Panc1 (cell line): Measurements from ENCODE around the gene USP15. TPM values are rescaled to one million over a fixed set of nuclear protein-coding genes. Genes with fewer than 3 reads are reported as not detected.

Experiments
- ATAC-seq: fragments of 200-7000 bp; cut with Tn5 transposase; 2 replicates; pipeline ENCODE4 v1.9.1; 2020; ENCODE audit warnings: mild to moderate bottlenecking, moderate library complexity
- BruUV-seq: library from RNA; stranded (reverse); fragments of 400-500 nt; replicated peaks from 2 replicates; lab custom pipeline; 2021; lab: Mats Ljungman, UMichigan
- CTCF ChIA-PET: fragments of 300-600 bp; sonication (Branson Sonifier 250); formaldehyde crosslinking; loops from one replicate; lab custom pipeline; 2022; ENCODE audit warnings: antibody characterized with exemption; lab: Charles Lee
- POLR2A ChIA-PET: fragments of 300-600 bp; sonication (Branson Sonifier 250); formaldehyde crosslinking; loops from one replicate; lab custom pipeline; 2022; ENCODE audit warnings: antibody characterized with exemption; lab: Charles Lee
- DNase-seq: peaks from one replicate; pipeline ENCODE4 v3.0.0-alpha.2; 2010; ENCODE audit warnings: low read depth, low spot score
- H3K27ac ChIP-seq: 2 replicates; pipeline ENCODE4 v1.5.1; 2011; ENCODE audit warnings: mild to moderate bottlenecking, low read length, inconsistent platforms
- H3K27me3 ChIP-seq: fragments of 200-500 bp; sonication (Bioruptor generic); 2 replicates; pipeline ENCODE4 v1.6.0; 2014; ENCODE audit warnings: low read length, inconsistent platforms; ENCODE audit not compliant: control insufficient read depth, insufficient read depth
- H3K36me3 ChIP-seq: fragments of 200-500 bp; sonication (Bioruptor generic); 2 replicates; pipeline ENCODE4 v1.5.1; 2014; ENCODE audit warnings: inconsistent platforms, mild to moderate bottlenecking, low read length, moderate library complexity; ENCODE audit not compliant: control insufficient read depth, insufficient read depth
- H3K4me1 ChIP-seq: 2 replicates; pipeline ENCODE4 v1.5.1; 2011; ENCODE audit warnings: inconsistent platforms, mild to moderate bottlenecking, low read length, moderate library complexity; ENCODE audit not compliant: control insufficient read depth, insufficient read depth
- H3K4me3 ChIP-seq, 2 experiments: 2 replicates each; pipeline ENCODE4 v1.5.1; 2011 to 2012; ENCODE audit warnings: low read depth in 2 of 2, low read length in 2 of 2, mild to moderate bottlenecking in 2 of 2, inconsistent platforms in 1 of 2, moderate library complexity in 1 of 2
- H3K9me3 ChIP-seq: fragments of 200-500 bp; sonication (Bioruptor generic); 2 replicates; pipeline ENCODE4 v1.5.1; 2014; ENCODE audit warnings: low read depth, mild to moderate bottlenecking, inconsistent platforms, low read length, moderate library complexity; ENCODE audit not compliant: control insufficient read depth, insufficient read depth
- CTCF ChIP-seq: fragments of 450-650 bp; IDR thresholded peaks from 2 replicates; pipeline ENCODE4 v1.5.1; 2017; ENCODE audit warnings: mild to moderate bottlenecking
- POLR2AphosphoS5 ChIP-seq: IDR thresholded peaks from 2 replicates; pipeline ENCODE4 v1.6.1; 2012; ENCODE audit warnings: mild to moderate bottlenecking, low read depth, low read length, moderate library complexity
- REST ChIP-seq, 2 experiments: IDR thresholded peaks; 2 replicates each; pipeline ENCODE4 v1.6.1; 2011 to 2012; ENCODE audit warnings: low read depth in 2 of 2, control low read depth in 1 of 2, low read length in 1 of 2, mild to moderate bottlenecking in 1 of 2, moderate library complexity in 1 of 2; ENCODE audit not compliant: insufficient read depth in 1 of 2
- SIN3A ChIP-seq: IDR thresholded peaks from 2 replicates; pipeline ENCODE4 v1.6.1; 2012; ENCODE audit warnings: low read depth, mild to moderate bottlenecking, low read length, moderate library complexity, borderline replicate concordance; ENCODE audit not compliant: insufficient read depth
- TCF7L2 ChIP-seq: IDR thresholded peaks from 2 replicates; pipeline ENCODE4 v1.6.1; 2011; ENCODE audit warnings: mild to moderate bottlenecking, low read depth, low read length, inconsistent platforms
- in situ Hi-C: cut with HindIII; loops from 2 replicates; pipeline ENCODE4 v1.10.0; 2016; ENCODE audit warnings: low sequenced_read_pairs, low pct_unique_long_range_greater_than_20kb
- intact Hi-C: fragments of 100-400 bp; cut with micrococcal nuclease; formaldehyde crosslinking; loops from one replicate; pipeline ENCODE4 v1.10.0; 2022; ENCODE audit not compliant: unreplicated experiment
- total RNA-seq: library from RNA; stranded (reverse); gene quantifications from one replicate; pipeline ENCODE4 v1.2.1, GENCODE V29; 2021; ENCODE audit not compliant: unreplicated experiment

USP15 gene
- total RNA-seq, 1 experiment from 2014 or later, result 35.4 TPM

- ChIA-PET POLR2A (no interaction called here), CTCF (no interaction called here)
- Histone ChIP-seq H3K36me3 (peaks cover 8% of the 10 kb centered on the region; the same call in 1 of the 2 replicates), H3K27me3 (no peaks in the 10 kb centered on the region), H3K27ac (no peak overlapping the region), H3K9me3 (no peaks in the 10 kb centered on the region), H3K4me3 (no peak overlapping the region), H3K4me1 (peaks cover 8% of the 10 kb centered on the region; the same call in 1 of the 2 replicates)
- in situ Hi-C loops, result no loop called here
- ATAC-seq, result no peak
- DNase-seq, result no peak
- no TSS peak for BruUV-seq
- no peak for TF ChIP-seq CTCF
- no peak for TF ChIP-seq REST (IDR thresholded peaks at IDR 0.05; ENCODE audit: insufficient read depth in 1 of 2, low read depth in 2 of 2, low read length in 1 of 2)
- intact Hi-C loops, result no loop called here
These were observed 3.8 kb downstream of the USP15 start for GRCh38 chr12:62263966-62264365.

- DNase-seq (no peak), ATAC-seq (no peak)
- ChIA-PET POLR2A (no interaction called here), CTCF (no interaction called here)
- Histone ChIP-seq H3K4me1 (peaks cover 9% of the 10 kb centered on the region; the same call in 1 of the 2 replicates), H3K9me3 (no peaks in the 10 kb centered on the region), H3K36me3 (peaks cover 6% of the 10 kb centered on the region; the same call in 1 of the 2 replicates), H3K4me3 (no peak overlapping the region), H3K27me3 (no peaks in the 10 kb centered on the region), H3K27ac (no peak overlapping the region)
- in situ Hi-C loops (no loop called here), intact Hi-C loops (no loop called here)
- BruUV-seq, result no TSS peak
- no peak for TF ChIP-seq SIN3A
- no peak for TF ChIP-seq TCF7L2
- TF ChIP-seq REST (IDR thresholded peaks at IDR 0.05; ENCODE audit: insufficient read depth in 1 of 2, low read depth in 2 of 2, low read length in 1 of 2), result no peak
- no peak for TF ChIP-seq POLR2AphosphoS5
These were observed 4.5 kb downstream of the USP15 start for GRCh38 chr12:62264706-62265105.
